Measurements from ENCODE around the gene SBF1. TPM values are rescaled to one million over a fixed set of nuclear protein-coding genes. Genes with fewer than 3 reads are reported as not detected.

The SBF1 gene
- total RNA-seq, 1 donor from 2014 or later, result 123 TPM

- FAIRE-seq, result no peak
- TF ChIP-seq CTCF (IDR thresholded peaks at IDR 0.05; ENCODE audit: insufficient read depth, low read length, severe bottlenecking), result no peak
- peaks cover 45% of the 10 kb centered on the region for H3K36me3 ChIP-seq (ENCODE audit: control insufficient read depth, insufficient read depth, low read length)
These were observed 54.8 kb downstream of the SBF1 start for GRCh38 chr22:50420015-50420414.

GRCh38 chr22:50419116-50419515 lies 55.7 kb downstream of the SBF1 start:
- Histone ChIP-seq H3K4me3 (ENCODE audit: low read depth, low read length) (no peak overlapping the region), H3K36me3 (ENCODE audit: control insufficient read depth, insufficient read depth, low read length) (peaks cover 45% of the 10 kb centered on the region), H3K27me3 (ENCODE audit: control insufficient read depth, insufficient read depth, low read length) (no peaks in the 10 kb centered on the region)
- TF ChIP-seq CTCF (IDR thresholded peaks at IDR 0.05; ENCODE audit: insufficient read depth, low read length, severe bottlenecking), result no peak
- no peak for DNase-seq (ENCODE audit: low read depth)
- FAIRE-seq, result peak; percentile 47

More at GRCh38 chr22:50420015-50420414, 54.8 kb downstream of the SBF1 start:
- Histone ChIP-seq H3K27me3 (ENCODE audit: control insufficient read depth, insufficient read depth, low read length) (no peaks in the 10 kb centered on the region), H3K4me3 (ENCODE audit: low read depth, low read length) (no peak overlapping the region)
- no peak for DNase-seq (ENCODE audit: low read depth)

- Histone ChIP-seq H3K27me3 (ENCODE audit: control insufficient read depth, insufficient read depth, low read length) (no peaks in the 10 kb centered on the region), H3K4me3 (ENCODE audit: low read depth, low read length) (no peak overlapping the region), H3K36me3 (ENCODE audit: control insufficient read depth, insufficient read depth, low read length) (peaks cover 47% of the 10 kb centered on the region)
- no peak for TF ChIP-seq CTCF (IDR thresholded peaks at IDR 0.05; ENCODE audit: insufficient read depth, low read length, severe bottlenecking)
- no peak for DNase-seq (ENCODE audit: low read depth)
- no peak for FAIRE-seq
These were observed 56.2 kb downstream of the SBF1 start for GRCh38 chr22:50418624-50419023.

- no peak for DNase-seq (ENCODE audit: low read depth)
- no peak for TF ChIP-seq CTCF (IDR thresholded peaks at IDR 0.05; ENCODE audit: insufficient read depth, low read length, severe bottlenecking)
- H3K4me3 ChIP-seq (ENCODE audit: low read depth, low read length), result no peak overlapping the region
- H3K36me3 ChIP-seq (ENCODE audit: control insufficient read depth, insufficient read depth, low read length), result peaks cover 40% of the 10 kb centered on the region
- no peaks in the 10 kb centered on the region for H3K27me3 ChIP-seq (ENCODE audit: control insufficient read depth, insufficient read depth, low read length)
- FAIRE-seq, result peak; percentile 60
These were observed 57.2 kb downstream of the SBF1 start for GRCh38 chr22:50417411-50418210.

GRCh38 chr22:50416996-50417395 lies 57.8 kb downstream of the SBF1 start:
- FAIRE-seq (no peak), DNase-seq (ENCODE audit: low read depth) (no peak)
- H3K36me3 ChIP-seq (ENCODE audit: control insufficient read depth, insufficient read depth, low read length), result peaks cover 36% of the 10 kb centered on the region
- H3K4me3 ChIP-seq (ENCODE audit: low read depth, low read length), result no peak overlapping the region
- no peaks in the 10 kb centered on the region for H3K27me3 ChIP-seq (ENCODE audit: control insufficient read depth, insufficient read depth, low read length)
- no peak for TF ChIP-seq CTCF (IDR thresholded peaks at IDR 0.05; ENCODE audit: insufficient read depth, low read length, severe bottlenecking)

- Histone ChIP-seq H3K4me3 (ENCODE audit: low read depth, low read length) (no peak overlapping the region), H3K27me3 (ENCODE audit: control insufficient read depth, insufficient read depth, low read length) (no peaks in the 10 kb centered on the region), H3K36me3 (ENCODE audit: control insufficient read depth, insufficient read depth, low read length) (peaks cover 33% of the 10 kb centered on the region)
- no peak for TF ChIP-seq CTCF (IDR thresholded peaks at IDR 0.05; ENCODE audit: insufficient read depth, low read length, severe bottlenecking)
- FAIRE-seq (no peak), DNase-seq (ENCODE audit: low read depth) (no peak)
These were observed 59.4 kb downstream of the SBF1 start for GRCh38 chr22:50415426-50415825.
